Trophoblast cell (in vitro differentiated cells and primary cell): ENCODE results near the gene VSTM4.

ENCODE experiments used
- DNase-seq, 2 donors: peaks; one replicate each; pipeline ENCODE4 v3.0.0-alpha.2; 2016
- H2AFZ ChIP-seq: 2 replicates; pipeline ENCODE4 v1.6.1; 2013; ENCODE audit warnings: low read length, moderate library complexity, mild to moderate bottlenecking; ENCODE audit not compliant: insufficient read depth, poor library complexity
- H2AK5ac ChIP-seq: 2 replicates; pipeline ENCODE4 v1.6.1; 2013; ENCODE audit warnings: mild to moderate bottlenecking, low read length
- H2BK120ac ChIP-seq: 2 replicates; pipeline ENCODE4 v1.6.1; 2013; ENCODE audit warnings: low read length, mild to moderate bottlenecking, moderate library complexity; ENCODE audit not compliant: insufficient read depth, poor library complexity
- H2BK12ac ChIP-seq: 2 replicates; pipeline ENCODE4 v1.6.1; 2013; ENCODE audit warnings: mild to moderate bottlenecking, low read length, moderate library complexity
- H2BK5ac ChIP-seq: 2 replicates; pipeline ENCODE4 v1.6.1; 2013; ENCODE audit warnings: low read length, low read depth, moderate library complexity, mild to moderate bottlenecking; ENCODE audit not compliant: poor library complexity
- H3K14ac ChIP-seq: 2 replicates; pipeline ENCODE4 v1.6.1; 2013; ENCODE audit warnings: mild to moderate bottlenecking, low read length
- H3K18ac ChIP-seq: 2 replicates; pipeline ENCODE4 v1.6.1; 2013; ENCODE audit warnings: mild to moderate bottlenecking, low read length
- H3K23ac ChIP-seq: 2 replicates; pipeline ENCODE4 v1.6.1; 2013; ENCODE audit warnings: low read length
- H3K27ac ChIP-seq: 2 replicates; pipeline ENCODE4 v1.5.1; 2013; ENCODE audit warnings: low read depth, mild to moderate bottlenecking, inconsistent platforms, low read length, moderate library complexity
- H3K27me3 ChIP-seq: 2 replicates; pipeline ENCODE4 v1.6.1; 2013; ENCODE audit warnings: inconsistent platforms, mild to moderate bottlenecking, low read length, moderate library complexity; ENCODE audit not compliant: insufficient read depth
- H3K36me3 ChIP-seq, 2 experiments: 1 replicate in 1 of 2; 2 replicates in 1 of 2; pipeline ENCODE4 v1.6.1; 2013; ENCODE audit warnings: low read length in 2 of 2, mild to moderate bottlenecking in 2 of 2, moderate library complexity in 1 of 2; ENCODE audit not compliant: insufficient read depth in 2 of 2, control insufficient read depth in 1 of 2
- H3K4ac ChIP-seq: 2 replicates; pipeline ENCODE4 v1.6.1; 2013; ENCODE audit warnings: low read depth, mild to moderate bottlenecking, low read length, moderate library complexity
- H3K4me1 ChIP-seq, 2 experiments: 1 replicate in 1 of 2; 2 replicates in 1 of 2; pipeline ENCODE4 v1.6.1; 2013; ENCODE audit warnings: low read length in 2 of 2, mild to moderate bottlenecking in 2 of 2, moderate library complexity in 1 of 2; ENCODE audit not compliant: insufficient read depth in 2 of 2, control insufficient read depth in 1 of 2
- H3K4me2 ChIP-seq: 2 replicates; pipeline ENCODE4 v1.6.1; 2013; ENCODE audit warnings: inconsistent platforms, mild to moderate bottlenecking, low read length, moderate library complexity
- H3K4me3 ChIP-seq: 2 replicates; pipeline ENCODE4 v1.5.1; 2013; ENCODE audit warnings: mild to moderate bottlenecking, low read depth, low read length, inconsistent platforms
- H3K79me1 ChIP-seq: one replicate; pipeline ENCODE4 v1.6.1; 2013; ENCODE audit warnings: low read length
- H3K79me2 ChIP-seq: 2 replicates; pipeline ENCODE4 v1.6.1; 2013; ENCODE audit warnings: low read length, mild to moderate bottlenecking; ENCODE audit not compliant: control insufficient read depth, insufficient read depth, poor library complexity
- H3K9ac ChIP-seq: 2 replicates; pipeline ENCODE4 v1.6.1; 2013; ENCODE audit warnings: mild to moderate bottlenecking, low read length
- H3K9me3 ChIP-seq: 2 replicates; pipeline ENCODE4 v1.6.1; 2013; ENCODE audit warnings: low read depth, mild to moderate bottlenecking, control low read depth, inconsistent platforms, low read length; ENCODE audit not compliant: insufficient read depth
- H4K12ac ChIP-seq: 2 replicates; pipeline ENCODE4 v1.6.1; 2013; ENCODE audit warnings: low read depth, mild to moderate bottlenecking, low read length, moderate library complexity
- H4K8ac ChIP-seq: 2 replicates; pipeline ENCODE4 v1.6.1; 2013; ENCODE audit warnings: low read depth, mild to moderate bottlenecking, low read length, moderate library complexity
- H4K91ac ChIP-seq: one replicate; pipeline ENCODE4 v1.6.1; 2013; ENCODE audit warnings: low read depth, mild to moderate bottlenecking, low read length, moderate library complexity
- WGBS: extraction: QIAGEN DNeasy Blood & Tissue Kit; methylation state at CpG from one replicate; pipeline ENCODE4 v1.1.7; 2013; ENCODE audit warnings: missing lambda C conversion rate; ENCODE audit not compliant: insufficient read length, insufficient coverage; ENCODE audit errors: extremely low coverage; 5-methylcytosine and 5-hydroxymethylcytosine counted together

Gene VSTM4

GRCh38 chr10:49057231-49057880 is 58.0 kb downstream of the VSTM4 start:
- Histone ChIP-seq H3K18ac (no peak overlapping the region), H3K14ac (no peak overlapping the region), H4K8ac (no peak overlapping the region), H2BK12ac (no peak overlapping the region), H3K9ac (no peak overlapping the region), H3K4me2 (no peak overlapping the region), H3K4me3 (no peak overlapping the region), H3K9me3 (peaks cover 2% of the 10 kb centered on the region), H3K79me2 (no peaks in the 10 kb centered on the region), H2BK120ac (no peak overlapping the region), H4K12ac (no peak overlapping the region), H3K27me3 (no peaks in the 10 kb centered on the region), H2AFZ (no peak overlapping the region), H3K23ac (no peak overlapping the region), H2AK5ac (no peak overlapping the region), H3K4me1 (no peaks in the 10 kb centered on the region), H3K4ac (no peak overlapping the region), H4K91ac (no peak overlapping the region), H2BK5ac (no peak overlapping the region), H3K79me1 (no peaks in the 10 kb centered on the region), H3K36me3 (no peaks in the 10 kb centered on the region), H3K27ac (no peak overlapping the region)
- DNase-seq, result no peak
- no CpG with 5 or more reads among the region's 7 CpGs for WGBS

DNA sequence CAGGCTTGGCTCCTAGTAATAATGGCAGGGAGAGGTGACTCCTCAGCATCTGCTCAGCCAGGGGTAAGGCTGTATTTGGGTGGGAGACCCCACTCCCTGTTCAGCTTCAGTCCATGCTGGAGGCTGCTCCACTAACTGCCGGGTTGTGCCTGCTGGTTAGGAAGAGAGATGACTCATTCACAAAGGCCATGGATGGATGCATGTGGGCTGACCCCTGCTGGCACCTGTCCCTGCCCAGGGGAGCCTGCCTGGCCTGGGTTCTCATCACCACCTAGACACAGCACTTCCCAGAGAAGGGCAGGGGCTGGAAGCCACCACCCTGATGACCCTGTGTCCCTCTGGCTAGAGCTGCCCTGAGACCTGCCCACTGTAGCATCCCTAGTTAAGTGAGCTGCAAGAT is 59.0 kb downstream of the VSTM4 start:
- no peaks in the 10 kb centered on the region for H3K36me3 ChIP-seq
- H3K18ac ChIP-seq, result no peak overlapping the region
- no peak overlapping the region for H4K12ac ChIP-seq
- no peaks in the 10 kb centered on the region for H3K79me1 ChIP-seq
- no peak overlapping the region for H4K91ac ChIP-seq
- H2BK120ac ChIP-seq, result no peak overlapping the region
- no peak overlapping the region for H3K4ac ChIP-seq
- no CpG with 5 or more reads among the region's 1 CpG for WGBS
- no peak overlapping the region for H3K4me2 ChIP-seq
- no peak overlapping the region for H3K4me3 ChIP-seq
- H3K79me2 ChIP-seq, result no peaks in the 10 kb centered on the region
- no peak overlapping the region for H2BK5ac ChIP-seq
- no peak overlapping the region for H4K8ac ChIP-seq
- no peaks in the 10 kb centered on the region for H3K4me1 ChIP-seq
- H2BK12ac ChIP-seq, result no peak overlapping the region
- no peak overlapping the region for H3K27ac ChIP-seq
- H2AFZ ChIP-seq, result no peak overlapping the region
- H3K9me3 ChIP-seq, result peaks cover 2% of the 10 kb centered on the region
- no peaks in the 10 kb centered on the region for H3K27me3 ChIP-seq
- H3K23ac ChIP-seq, result no peak overlapping the region
- peak in 1 of 2 donors; percentile 4 for DNase-seq
- H3K14ac ChIP-seq, result no peak overlapping the region
- no peak overlapping the region for H2AK5ac ChIP-seq
- H3K9ac ChIP-seq, result no peak overlapping the region

DNA sequence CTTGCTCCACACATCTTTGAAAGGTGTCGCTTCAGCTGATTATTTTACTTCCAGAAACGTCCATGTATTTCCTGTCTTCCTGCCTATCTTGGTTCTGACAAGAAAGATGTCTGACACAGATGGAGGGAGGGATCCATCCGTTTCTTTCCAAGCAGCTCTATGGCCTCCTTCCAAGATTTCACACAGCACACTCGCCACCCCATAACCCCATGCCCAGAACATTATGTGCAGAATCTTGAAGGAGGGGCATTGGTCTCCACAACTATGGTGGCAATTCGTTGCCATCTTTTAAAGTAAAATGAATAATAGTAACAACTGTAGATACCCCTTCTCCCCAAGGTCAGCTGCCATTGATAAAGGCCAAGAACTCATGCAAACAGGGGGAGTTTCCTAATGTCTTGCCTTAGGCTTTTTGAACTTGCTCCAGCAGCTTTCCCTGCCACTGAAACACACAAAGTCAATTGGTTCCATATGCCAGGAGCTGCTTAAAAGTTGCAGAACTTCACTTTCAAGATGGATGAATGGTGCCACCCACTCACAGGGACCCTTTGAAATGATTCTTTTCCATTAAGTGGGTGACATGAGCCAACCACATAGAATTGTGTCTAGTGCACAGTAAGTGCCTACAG is 60.0 kb downstream of the VSTM4 start:
- H3K27me3 ChIP-seq, result no peaks in the 10 kb centered on the region
- H4K8ac ChIP-seq, result no peak overlapping the region
- no peak overlapping the region for H3K4ac ChIP-seq
- no peak overlapping the region for H2AK5ac ChIP-seq
- H3K79me2 ChIP-seq, result no peaks in the 10 kb centered on the region
- no peaks in the 10 kb centered on the region for H3K4me1 ChIP-seq
- H3K9ac ChIP-seq, result no peak overlapping the region
- H3K14ac ChIP-seq, result no peak overlapping the region
- no peak overlapping the region for H2BK120ac ChIP-seq
- H2AFZ ChIP-seq, result no peak overlapping the region
- DNase-seq, result no peak
- no peaks in the 10 kb centered on the region for H3K79me1 ChIP-seq
- no peaks in the 10 kb centered on the region for H3K36me3 ChIP-seq
- H3K27ac ChIP-seq, result no peak overlapping the region
- no peak overlapping the region for H3K18ac ChIP-seq
- H4K12ac ChIP-seq, result no peak overlapping the region
- H3K23ac ChIP-seq, result no peak overlapping the region
- no CpG with 5 or more reads among the region's 5 CpGs for WGBS
- no peak overlapping the region for H2BK5ac ChIP-seq
- peaks cover 2% of the 10 kb centered on the region for H3K9me3 ChIP-seq
- no peak overlapping the region for H4K91ac ChIP-seq
- no peak overlapping the region for H3K4me3 ChIP-seq
- no peak overlapping the region for H3K4me2 ChIP-seq
- no peak overlapping the region for H2BK12ac ChIP-seq

DNA sequence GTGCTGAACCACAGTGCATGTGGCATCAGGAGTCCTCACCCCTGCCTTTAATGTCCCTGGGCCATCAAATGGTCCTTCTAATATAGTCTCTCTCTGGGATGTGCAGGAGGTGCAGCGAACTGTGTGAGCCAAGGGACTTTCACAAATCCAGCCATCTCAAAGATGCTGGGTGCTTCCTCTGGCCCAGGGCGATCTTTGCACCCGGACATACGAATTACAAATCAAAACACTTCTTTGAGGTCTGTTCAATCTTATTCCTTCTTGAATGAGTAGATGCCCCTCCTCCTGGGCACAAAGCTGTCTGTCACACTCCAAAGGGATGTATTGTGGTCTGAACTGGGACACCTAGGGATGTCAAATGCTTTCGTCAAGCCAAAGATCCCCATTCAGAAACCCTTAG is 60.6 kb downstream of the VSTM4 start:
- Histone ChIP-seq H2BK120ac (no peak overlapping the region), H2AK5ac (no peak overlapping the region), H2BK5ac (no peak overlapping the region), H3K4me2 (no peak overlapping the region), H3K23ac (no peak overlapping the region), H4K8ac (no peak overlapping the region), H2AFZ (no peak overlapping the region), H2BK12ac (no peak overlapping the region), H3K4me1 (no peaks in the 10 kb centered on the region), H3K4me3 (no peak overlapping the region), H3K27ac (no peak overlapping the region), H4K91ac (no peak overlapping the region), H3K79me2 (no peaks in the 10 kb centered on the region), H4K12ac (no peak overlapping the region), H3K9me3 (peaks cover 2% of the 10 kb centered on the region), H3K9ac (no peak overlapping the region), H3K14ac (no peak overlapping the region), H3K27me3 (no peaks in the 10 kb centered on the region), H3K36me3 (no peaks in the 10 kb centered on the region), H3K18ac (no peak overlapping the region), H3K4ac (no peak overlapping the region), H3K79me1 (no peaks in the 10 kb centered on the region)
- WGBS, result no CpG with 5 or more reads among the region's 5 CpGs
- no peak for DNase-seq
